ENCODE data around the gene AOPEP. TPM values are rescaled to one million over a fixed set of nuclear protein-coding genes. Genes with fewer than 3 reads are reported as not detected.

The AOPEP gene
- total and polyA plus RNA-seq, 9 of the 15 experiments (the other 6 are each of a cell fraction or from before 2014, with no cell fraction given), result 4.5 to 19.3 (median 13.5) TPM

- H3K4me3 ChIP-seq, result no peak overlapping the region
- no TSS peak for BruUV-seq (replicated peaks)
- intact Hi-C loops (cut with micrococcal nuclease) (no loop called here), in situ Hi-C loops (cut with MboI) (loop anchor here (10.0 kb wide), 1 partner anchor 301 kb away; no protein-coding TSS in a partner anchor)
- no peak overlapping the region for H2AFZ ChIP-seq (ENCODE audit: low read depth, low read length)
- no peak overlapping the region for H3K4me2 ChIP-seq (ENCODE audit: insufficient read depth, low read length)
- H3K27me3 ChIP-seq (ENCODE audit: control insufficient read depth in 2 of 2, insufficient read depth in 2 of 2, low read length in 2 of 2), result no peaks in the 10 kb centered on the region
- TF ChIP-seq POLR2G (IDR thresholded peaks at IDR 0.05; ENCODE audit: low read depth, low read length), result 0 out of 2 replicates have a peak, but pooled peaks have one; percentile 17
- no peak for TF ChIP-seq ZNF785 (CRISPR knock-in tag; IDR thresholded peaks at IDR 0.05)
- no peak for TF ChIP-seq ZNF143 (CRISPR knock-in tag; IDR thresholded peaks at IDR 0.05)
- TF ChIP-seq ZNF75A (CRISPR knock-in tag; IDR thresholded peaks at IDR 0.05), result no peak
- no peaks in the 10 kb centered on the region for H4K20me1 ChIP-seq (replicated peaks; ENCODE audit: control insufficient read depth, insufficient read depth, low read length)
- ATAC-seq (no peak), FAIRE-seq (no peak), DNase-seq (ENCODE audit: extremely low read depth in 1 of 4, low spot score in 3 of 4) (no peak)
- no peaks in the 10 kb centered on the region for H3K79me2 ChIP-seq (ENCODE audit: control insufficient read depth, insufficient read depth, low read length)
- CTCF ChIA-PET (ENCODE audit: low intra/inter-chr PET ratio), result no interaction called here
- POLR2A ChIA-PET, result interaction anchor here (0.7 to 1.5 kb wide), 2 partner anchors 10 to 332 kb away, joined by 3 to 5 read pairs; no protein-coding TSS in a partner anchor
- H3K27ac ChIP-seq (ENCODE audit: extremely low read depth, low read depth, low read length), result no peak overlapping the region
- WGBS (ENCODE audit: insufficient coverage, low coverage, missing lambda C conversion rate), result 86% methylated on average over 34 of the region's 40 CpGs
- H3K36me3 ChIP-seq (ENCODE audit: control insufficient read depth, insufficient read depth, low read length), result peaks cover 16% of the 10 kb centered on the region; the same call in 2 of the 3 replicates
- no peak overlapping the region for H3K9ac ChIP-seq (ENCODE audit: insufficient read depth in 1 of 2, low read depth in 2 of 2, low read length in 2 of 2)
- H3K4me1 ChIP-seq (replicated peaks in 1 of 2; ENCODE audit: control insufficient read depth in 2 of 2, insufficient read depth in 2 of 2, low read length in 2 of 2), result peaks cover 0 to 35% of the 10 kb centered on the region in 2 experiments; a peak in 2 of 5 replicates
- no peaks in the 10 kb centered on the region for H3K9me3 ChIP-seq (replicated peaks; ENCODE audit: control insufficient read depth, insufficient read depth, low read depth, low read length)
- no peaks in the 10 kb centered on the region for H3K9me1 ChIP-seq (ENCODE audit: control insufficient read depth, insufficient read depth, low read length)
Measured at GRCh38 chr9:95085861-95086563, 359.5 kb downstream of the AOPEP start.

- H3K4me1 ChIP-seq (replicated peaks in 1 of 2; ENCODE audit: control insufficient read depth in 2 of 2, insufficient read depth in 2 of 2, low read length in 2 of 2), result peaks cover 0 to 41% of the 10 kb centered on the region in 2 experiments; a peak in 2 of 5 replicates
- BruUV-seq (replicated peaks), result no TSS peak
- no peak for DNase-seq (ENCODE audit: extremely low read depth in 1 of 4, low spot score in 3 of 4)
- no peak for ATAC-seq
- FAIRE-seq, result no peak
- POLR2A ChIA-PET, result interaction anchor here (0.7 kb wide), 1 partner anchor 332 kb away, joined by 5 read pairs; no protein-coding TSS in a partner anchor
- no peaks in the 10 kb centered on the region for H3K79me2 ChIP-seq (ENCODE audit: control insufficient read depth, insufficient read depth, low read length)
- no peak overlapping the region for H3K4me3 ChIP-seq
- no peak overlapping the region for H2AFZ ChIP-seq (ENCODE audit: low read depth, low read length)
- no peaks in the 10 kb centered on the region for H3K9me3 ChIP-seq (replicated peaks; ENCODE audit: control insufficient read depth, insufficient read depth, low read depth, low read length)
- 92% methylated on average over 8 of the region's 8 CpGs for WGBS (ENCODE audit: insufficient coverage, low coverage, missing lambda C conversion rate)
- in situ Hi-C loops (cut with MboI), result loop anchor here (10.0 kb wide), 1 partner anchor 302 kb away; no protein-coding TSS in a partner anchor
- H3K27me3 ChIP-seq (ENCODE audit: control insufficient read depth in 2 of 2, insufficient read depth in 2 of 2, low read length in 2 of 2), result no peaks in the 10 kb centered on the region
- H3K9me1 ChIP-seq (ENCODE audit: control insufficient read depth, insufficient read depth, low read length), result no peaks in the 10 kb centered on the region
- no peak overlapping the region for H3K9ac ChIP-seq (ENCODE audit: insufficient read depth in 1 of 2, low read depth in 2 of 2, low read length in 2 of 2)
- intact Hi-C loops (cut with micrococcal nuclease), result no loop called here
- H3K4me2 ChIP-seq (ENCODE audit: insufficient read depth, low read length), result no peak overlapping the region
- H3K36me3 ChIP-seq (ENCODE audit: control insufficient read depth, insufficient read depth, low read length), result peaks cover 12% of the 10 kb centered on the region; the same call in 1 of the 3 replicates
- no peak overlapping the region for H3K27ac ChIP-seq (ENCODE audit: extremely low read depth, low read depth, low read length)
- no peaks in the 10 kb centered on the region for H4K20me1 ChIP-seq (replicated peaks; ENCODE audit: control insufficient read depth, insufficient read depth, low read length)
- CTCF ChIA-PET (ENCODE audit: low intra/inter-chr PET ratio), result no interaction called here
- TF ChIP-seq ZNF79 (CRISPR knock-in tag; IDR thresholded peaks at IDR 0.05; ENCODE audit: low read depth) (no peak), CREM (IDR thresholded peaks at IDR 0.05; ENCODE audit: low read depth) (no peak), KDM1A (IDR thresholded peaks at IDR 0.05) (no peak), ZSCAN32 (CRISPR knock-in tag; IDR thresholded peaks at IDR 0.05) (no peak), ZNF384 (IDR thresholded peaks at IDR 0.05; ENCODE audit: low read depth, low read length) (no peak), HDAC1 (IDR thresholded peaks at IDR 0.05) (no peak), FOXA3 (CRISPR knock-in tag; conservative IDR thresholded peaks at IDR 0.05 in 1 of 2, IDR thresholded peaks at IDR 0.05 in 1 of 2) (no peak), FIP1L1 (IDR thresholded peaks at IDR 0.05; ENCODE audit: low read depth, low read length, poor library complexity, severe bottlenecking) (no peak), CCNT2 (IDR thresholded peaks at IDR 0.05; ENCODE audit: borderline replicate concordance, extremely low read depth, insufficient read length, low read depth, low read length) (no peak), CREB3 (tag; conservative IDR thresholded peaks at IDR 0.05; ENCODE audit: low read depth) (no peak), FOSL1 (tag; conservative IDR thresholded peaks at IDR 0.05) (no peak)
Measured at GRCh38 chr9:95086564-95086955, 360.1 kb downstream of the AOPEP start.

Measured in K562 (cell line).